Transverse colon (tissue), 4 donors: Measurements from ENCODE around the gene NR0B2.

ENCODE experiments used
- CTCF ChIP-seq, 5 experiments: fragments of 200-600 bp in 3 of 5; fragments of 450-650 bp in 2 of 5; sonication (generic) in 3 of 5; IDR thresholded peaks; 1 replicate in 2 of 5; 2 replicates in 3 of 5; pipeline ENCODE4 v1.5.1; 2016 to 2017; ENCODE audit warnings: antibody characterized with exemption in 5 of 5, inconsistent platforms in 3 of 5, mild to moderate bottlenecking in 2 of 5, moderate library complexity in 1 of 5
- EP300 ChIP-seq: sonication (generic); formaldehyde crosslinking; IDR thresholded peaks from one replicate; pipeline ENCODE4 v1.6.1; 2017; ENCODE audit warnings: antibody characterized with exemption, low read depth
- POLR2A ChIP-seq: fragments of 450-650 bp; IDR thresholded peaks from one replicate; pipeline ENCODE4 v1.6.1; 2016; ENCODE audit warnings: antibody characterized with exemption, mild to moderate bottlenecking, moderate library complexity
- POLR2AphosphoS5 ChIP-seq, 3 donors: sonication (generic); formaldehyde crosslinking; IDR thresholded peaks; one replicate each; pipeline ENCODE4 v1.6.1; 2016; ENCODE audit warnings: antibody characterized with exemption in 3 of 3

GRCh38 chr1:26942656-26943055, 28.9 kb upstream of the NR0B2 start:
- TF ChIP-seq POLR2A (no peak), CTCF (IDR thresholded peaks at IDR 0.05) (no peak), POLR2AphosphoS5 (IDR thresholded peaks at IDR 0.05) (no peak), EP300 (no peak)
